Liver (tissue), 9 donors: ENCODE data around the gene LIPM. TPM values are rescaled to one million over a fixed set of nuclear protein-coding genes. Genes with fewer than 3 reads are reported as not detected.

Experiments used
- DNase-seq: peaks from one replicate; pipeline ENCODE4 v3.0.0-alpha.2; 2017; ENCODE audit warnings: low spot score
- H3K27ac ChIP-seq, 2 donors: one replicate each; pipeline ENCODE4 v1.7.0; 2013; ENCODE audit warnings: inconsistent platforms in 2 of 2, low read length in 2 of 2, control low read depth in 1 of 2, low read depth in 1 of 2, mild to moderate bottlenecking in 1 of 2
- H3K27me3 ChIP-seq, 4 donors: one replicate each; pipeline versions ENCODE4 v1.6.1 to v1.7.0; 2013; ENCODE audit warnings: low read length in 3 of 4, inconsistent platforms in 1 of 4, mild to moderate bottlenecking in 1 of 4, moderate library complexity in 1 of 4; ENCODE audit not compliant: control insufficient read depth in 4 of 4, insufficient read depth in 4 of 4
- H3K36me3 ChIP-seq, 4 donors: one replicate each; pipeline versions ENCODE4 v1.6.1 to v1.7.0; 2013; ENCODE audit warnings: low read length in 3 of 4, mild to moderate bottlenecking in 3 of 4, low read depth in 1 of 4, moderate library complexity in 1 of 4; ENCODE audit not compliant: control insufficient read depth in 4 of 4, insufficient read depth in 3 of 4
- H3K4me1 ChIP-seq, 4 donors: one replicate each; pipeline versions ENCODE4 v1.6.1 to v1.7.0; 2013; ENCODE audit warnings: low read length in 3 of 4, mild to moderate bottlenecking in 3 of 4, moderate library complexity in 1 of 4; ENCODE audit not compliant: control insufficient read depth in 4 of 4, insufficient read depth in 4 of 4
- H3K4me3 ChIP-seq, 3 donors: one replicate each; pipeline versions ENCODE4 v1.6.1 to v1.7.0; 2013; ENCODE audit warnings: low read length in 3 of 3, control low read depth in 1 of 3, low read depth in 1 of 3, mild to moderate bottlenecking in 1 of 3
- H3K9ac ChIP-seq, 2 donors: one replicate each; pipeline ENCODE4 v1.7.0; 2013; ENCODE audit warnings: low read length in 2 of 2, mild to moderate bottlenecking in 2 of 2, moderate library complexity in 2 of 2, control low read depth in 1 of 2, low read depth in 1 of 2
- H3K9me3 ChIP-seq, 4 donors: one replicate each; pipeline versions ENCODE4 v1.6.1 to v1.7.0; 2013; ENCODE audit warnings: low read length in 3 of 4; ENCODE audit not compliant: control insufficient read depth in 4 of 4
- EGR1 ChIP-seq, 2 donors: IDR thresholded peaks; 2 replicates each; pipeline ENCODE4 v1.6.1; 2016 to 2018; ENCODE audit warnings: antibody characterized with exemption in 2 of 2, low read depth in 2 of 2
- FOXA1 ChIP-seq: IDR thresholded peaks from 2 replicates; pipeline ENCODE4 v1.6.1; 2016; ENCODE audit warnings: antibody characterized with exemption
- FOXA2 ChIP-seq: IDR thresholded peaks from 2 replicates; pipeline ENCODE4 v1.6.1; 2016; ENCODE audit warnings: antibody characterized with exemption
- GABPA ChIP-seq, 2 donors: IDR thresholded peaks in 1 of 2; conservative IDR thresholded peaks in 1 of 2; 2 replicates each; pipeline ENCODE4 v1.6.1; 2016; ENCODE audit warnings: antibody characterized with exemption in 2 of 2, mild to moderate bottlenecking in 1 of 2, moderate library complexity in 1 of 2
- HNF4A ChIP-seq, 2 donors: conservative IDR thresholded peaks; 2 replicates each; pipeline ENCODE4 v1.6.1; 2016; ENCODE audit warnings: antibody characterized with exemption in 2 of 2, mild to moderate bottlenecking in 2 of 2
- HNF4G ChIP-seq: IDR thresholded peaks from 2 replicates; pipeline ENCODE4 v1.6.1; 2016; ENCODE audit warnings: antibody characterized with exemption
- JUND ChIP-seq, 2 donors: IDR thresholded peaks; 2 replicates each; pipeline ENCODE4 v1.6.1; 2016; ENCODE audit warnings: antibody characterized with exemption in 2 of 2
- NR2F2 ChIP-seq: IDR thresholded peaks from 2 replicates; pipeline ENCODE4 v1.6.1; 2016; ENCODE audit warnings: antibody characterized with exemption
- RAD21 ChIP-seq, 2 donors: IDR thresholded peaks; 2 replicates each; pipeline ENCODE4 v1.6.1; 2016; ENCODE audit warnings: antibody characterized with exemption in 2 of 2, mild to moderate bottlenecking in 2 of 2
- RXRA ChIP-seq, 2 donors: IDR thresholded peaks; 2 replicates each; pipeline ENCODE4 v1.6.1; 2017 to 2018; ENCODE audit warnings: antibody characterized with exemption in 2 of 2, mild to moderate bottlenecking in 1 of 2
- TAF1 ChIP-seq: conservative IDR thresholded peaks from 2 replicates; pipeline ENCODE4 v1.6.1; 2016; ENCODE audit warnings: antibody characterized with exemption, mild to moderate bottlenecking
- YY1 ChIP-seq: IDR thresholded peaks from 2 replicates; pipeline ENCODE4 v1.6.1; 2016; ENCODE audit warnings: antibody characterized with exemption, mild to moderate bottlenecking
- WGBS: extraction: QIAGEN DNeasy Blood & Tissue Kit; methylation state at CpG from one replicate; pipeline ENCODE4 v1.1.7; 2013; 5-methylcytosine and 5-hydroxymethylcytosine counted together
- polyA plus RNA-seq, 2 donors: library from polyadenylated mRNA; stranded (reverse) in 1 of 2; unstranded in 1 of 2; fragments of 200-250 nt in 1 of 2; fragments of >200 nt in 1 of 2; fragmentation: Nextera tagmentation in 1 of 2; extraction: Ambion mirVana in 1 of 2; gene quantifications; one replicate each; pipeline versions ENCODE4 v1.2.1 to v1.2.3, GENCODE V29; 2013 to 2015
- total RNA-seq, 2 donors: library from RNA; depleted of rRNA; stranded (reverse); fragments of >200 nt; gene quantifications; one replicate each; pipeline ENCODE4 v1.2.3, GENCODE V29; 2014
- TF ChIP-seq, protein P1 (sequence below): fragments of 150-350 bp; IDR thresholded peaks from 2 replicates; pipeline ENCODE4 v1.5.1; 2017; ENCODE audit warnings: improper control_type of control experiment, low read depth, low read length; ENCODE audit not compliant: missing input control
- TF ChIP-seq, protein P2 (sequence below): IDR thresholded peaks from 2 replicates; pipeline ENCODE4 v1.6.1; 2016; ENCODE audit warnings: antibody characterized with exemption
- TF ChIP-seq, protein P3 (sequence below): IDR thresholded peaks from 2 replicates; pipeline ENCODE4 v1.6.1; 2016; ENCODE audit warnings: antibody characterized with exemption
- donor health status: healthy.
- donor health status: healthy.
- donor health status: healthy.
- donor health status: healthy.
- donor health status: healthy.

Gene LIPM
- total and polyA plus RNA-seq, 4 donors: not detected

DNA sequence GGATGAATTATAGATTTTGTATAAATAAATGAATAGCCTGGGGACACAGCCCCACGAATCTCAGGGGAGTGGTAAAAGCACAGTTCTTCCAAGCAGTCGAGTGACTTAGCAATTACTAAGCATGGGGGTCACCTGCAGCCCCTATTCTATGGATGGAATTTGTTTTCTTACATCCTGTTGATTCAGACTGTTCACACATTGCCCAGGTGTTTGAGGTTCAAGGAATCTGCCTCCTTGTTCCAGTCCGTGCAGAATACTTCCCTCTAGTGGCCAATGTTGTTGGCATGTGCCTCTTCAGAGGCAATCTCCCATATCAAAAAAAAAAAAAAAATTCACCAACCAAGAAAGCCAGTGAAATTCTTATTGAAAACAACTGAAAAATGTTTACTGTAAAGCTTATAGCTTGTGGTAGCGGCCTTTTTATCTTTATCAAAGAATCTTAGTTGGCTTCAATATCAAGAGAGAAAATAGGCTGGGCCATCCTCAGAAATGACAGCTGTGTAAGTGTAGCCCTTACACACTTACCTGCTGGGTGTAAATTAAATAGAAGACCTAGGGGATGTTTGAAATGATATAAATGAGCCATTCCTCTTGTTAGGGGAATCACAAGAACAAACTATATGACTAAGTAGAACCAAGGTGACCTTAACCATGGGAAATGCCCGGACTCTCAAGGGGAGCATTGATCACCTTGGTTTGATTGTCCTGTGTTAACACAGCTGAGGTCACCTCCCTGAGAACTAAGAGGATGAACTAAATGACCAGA is 7.8 kb downstream of the LIPM start:
- H3K27ac ChIP-seq: no peak overlapping the region
- 34% methylated on average over 5 of the region's 5 CpGs for WGBS
- H3K9me3 ChIP-seq: no peaks in the 10 kb centered on the region
- no peak overlapping the region for H3K4me3 ChIP-seq
- no peaks in the 10 kb centered on the region for H3K4me1 ChIP-seq
- peaks cover 0 to 2% (median 0%) of the 10 kb centered on the region in 4 donors for H3K27me3 ChIP-seq
- DNase-seq: no peak
- H3K36me3 ChIP-seq: no peaks in the 10 kb centered on the region
- no peak overlapping the region for H3K9ac ChIP-seq
- TF ChIP-seq, protein P1, sequence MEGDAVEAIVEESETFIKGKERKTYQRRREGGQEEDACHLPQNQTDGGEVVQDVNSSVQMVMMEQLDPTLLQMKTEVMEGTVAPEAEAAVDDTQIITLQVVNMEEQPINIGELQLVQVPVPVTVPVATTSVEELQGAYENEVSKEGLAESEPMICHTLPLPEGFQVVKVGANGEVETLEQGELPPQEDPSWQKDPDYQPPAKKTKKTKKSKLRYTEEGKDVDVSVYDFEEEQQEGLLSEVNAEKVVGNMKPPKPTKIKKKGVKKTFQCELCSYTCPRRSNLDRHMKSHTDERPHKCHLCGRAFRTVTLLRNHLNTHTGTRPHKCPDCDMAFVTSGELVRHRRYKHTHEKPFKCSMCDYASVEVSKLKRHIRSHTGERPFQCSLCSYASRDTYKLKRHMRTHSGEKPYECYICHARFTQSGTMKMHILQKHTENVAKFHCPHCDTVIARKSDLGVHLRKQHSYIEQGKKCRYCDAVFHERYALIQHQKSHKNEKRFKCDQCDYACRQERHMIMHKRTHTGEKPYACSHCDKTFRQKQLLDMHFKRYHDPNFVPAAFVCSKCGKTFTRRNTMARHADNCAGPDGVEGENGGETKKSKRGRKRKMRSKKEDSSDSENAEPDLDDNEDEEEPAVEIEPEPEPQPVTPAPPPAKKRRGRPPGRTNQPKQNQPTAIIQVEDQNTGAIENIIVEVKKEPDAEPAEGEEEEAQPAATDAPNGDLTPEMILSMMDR: peak; percentile 76
- TF ChIP-seq RAD21 (IDR thresholded peaks at IDR 0.05): peak; percentile 85
- no peak for TF ChIP-seq JUND (IDR thresholded peaks at IDR 0.05)

DNA sequence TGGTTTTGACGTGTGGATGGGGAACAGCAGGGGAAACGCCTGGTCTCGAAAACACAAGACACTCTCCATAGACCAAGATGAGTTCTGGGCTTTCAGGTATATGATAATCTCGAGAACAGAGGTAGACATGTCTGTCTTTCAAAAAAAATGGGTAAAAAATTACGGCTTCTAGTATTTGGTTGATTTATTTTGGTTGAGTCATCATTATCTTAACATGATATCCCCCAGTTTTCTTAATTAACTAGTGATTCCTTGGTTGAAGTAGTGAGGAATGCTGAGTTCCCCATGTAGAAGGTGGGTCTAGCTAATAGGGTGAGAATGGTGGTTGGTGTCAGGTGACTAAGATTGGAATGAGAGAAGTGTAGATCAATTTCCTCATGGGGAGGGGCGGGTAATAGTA is 10.7 kb downstream of the LIPM start:
- Histone ChIP-seq H3K36me3 (no peaks in the 10 kb centered on the region), H3K4me3 (no peak overlapping the region), H3K9ac (no peak overlapping the region), H3K9me3 (no peaks in the 10 kb centered on the region), H3K27me3 (peaks cover 0 to 2% (median 0%) of the 10 kb centered on the region in 4 donors), H3K27ac (no peak overlapping the region), H3K4me1 (no peaks in the 10 kb centered on the region)
- TF ChIP-seq HNF4A (conservative IDR thresholded peaks at IDR 0.05) (no peak), RXRA (IDR thresholded peaks at IDR 0.05) (no peak), TAF1 (no peak), YY1 (no peak), NR2F2 (no peak), RAD21 (IDR thresholded peaks at IDR 0.05) (no peak), FOXA1 (no peak), JUND (IDR thresholded peaks at IDR 0.05) (no peak), HNF4G (no peak), EGR1 (IDR thresholded peaks at IDR 0.05; ENCODE audit: low read depth in 2 of 2) (no peak), GABPA (IDR thresholded peaks at IDR 0.05 in 1 of 2, conservative IDR thresholded peaks at IDR 0.05 in 1 of 2) (no peak), FOXA2 (no peak)
- TF ChIP-seq, protein P2, sequence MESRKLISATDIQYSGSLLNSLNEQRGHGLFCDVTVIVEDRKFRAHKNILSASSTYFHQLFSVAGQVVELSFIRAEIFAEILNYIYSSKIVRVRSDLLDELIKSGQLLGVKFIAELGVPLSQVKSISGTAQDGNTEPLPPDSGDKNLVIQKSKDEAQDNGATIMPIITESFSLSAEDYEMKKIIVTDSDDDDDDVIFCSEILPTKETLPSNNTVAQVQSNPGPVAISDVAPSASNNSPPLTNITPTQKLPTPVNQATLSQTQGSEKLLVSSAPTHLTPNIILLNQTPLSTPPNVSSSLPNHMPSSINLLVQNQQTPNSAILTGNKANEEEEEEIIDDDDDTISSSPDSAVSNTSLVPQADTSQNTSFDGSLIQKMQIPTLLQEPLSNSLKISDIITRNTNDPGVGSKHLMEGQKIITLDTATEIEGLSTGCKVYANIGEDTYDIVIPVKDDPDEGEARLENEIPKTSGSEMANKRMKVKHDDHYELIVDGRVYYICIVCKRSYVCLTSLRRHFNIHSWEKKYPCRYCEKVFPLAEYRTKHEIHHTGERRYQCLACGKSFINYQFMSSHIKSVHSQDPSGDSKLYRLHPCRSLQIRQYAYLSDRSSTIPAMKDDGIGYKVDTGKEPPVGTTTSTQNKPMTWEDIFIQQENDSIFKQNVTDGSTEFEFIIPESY: no peak
- TF ChIP-seq, protein P3, sequence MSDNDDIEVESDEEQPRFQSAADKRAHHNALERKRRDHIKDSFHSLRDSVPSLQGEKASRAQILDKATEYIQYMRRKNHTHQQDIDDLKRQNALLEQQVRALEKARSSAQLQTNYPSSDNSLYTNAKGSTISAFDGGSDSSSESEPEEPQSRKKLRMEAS: no peak
- TF ChIP-seq, protein P1: no peak
- DNase-seq: no peak
- WGBS: 90% methylated on average over 6 of the region's 6 CpGs
